ENCODE results near the gene FLT4. TPM values are rescaled to one million over a fixed set of nuclear protein-coding genes. Genes with fewer than 3 reads are reported as not detected.

Gene FLT4
- polyA plus RNA-seq, 1 donor from 2014 or later: 0.04 TPM

GRCh38 chr5:180622910-180623309 lies 26.5 kb downstream of the FLT4 start:
- Histone ChIP-seq H3K9ac (ENCODE audit: low read length) (no peak overlapping the region), H3K36me3 (ENCODE audit: insufficient read depth, low read length) (no peaks in the 10 kb centered on the region), H3K79me2 (replicated peaks; ENCODE audit: insufficient read depth, low read length) (no peaks in the 10 kb centered on the region), H3K9me2 (ENCODE audit: insufficient read depth, low read length) (no peaks in the 10 kb centered on the region), H3K27me3 (ENCODE audit: insufficient read depth, low read depth, low read length) (peaks cover 3% of the 10 kb centered on the region), H3K27ac (ENCODE audit: low read length) (no peak overlapping the region), H2AFZ (ENCODE audit: low read depth, low read length) (no peak overlapping the region), H3K4me3 (ENCODE audit: low read length) (no peak overlapping the region), H3K9me3 (ENCODE audit: low read length) (no peaks in the 10 kb centered on the region), H4K20me1 (ENCODE audit: insufficient read depth) (no peaks in the 10 kb centered on the region), H3K4me2 (ENCODE audit: low read length) (no peak overlapping the region), H3F3A (ENCODE audit: insufficient read depth, low read length, poor library complexity, severe bottlenecking) (no peaks in the 10 kb centered on the region)
- TF ChIP-seq SMC3 (conservative IDR thresholded peaks at IDR 0.05; ENCODE audit: poor library complexity) (no peak), RAD21 (conservative IDR thresholded peaks at IDR 0.05) (no peak), POLR2AphosphoS5 (IDR thresholded peaks at IDR 0.05) (no peak), TAF1 (IDR thresholded peaks at IDR 0.05; ENCODE audit: low read depth) (no peak), EZH2 (IDR thresholded peaks at IDR 0.05; ENCODE audit: borderline replicate concordance, insufficient read depth, low read length, poor library complexity, severe bottlenecking) (no peak), REST (IDR thresholded peaks at IDR 0.05; ENCODE audit: borderline replicate concordance) (no peak), EP300 (conservative IDR thresholded peaks at IDR 0.05; ENCODE audit: poor library complexity, severe bottlenecking) (no peak), MXI1 (conservative IDR thresholded peaks at IDR 0.05; ENCODE audit: poor library complexity, severe bottlenecking) (no peak)

GRCh38 chr5:180621311-180621710 lies 28.1 kb downstream of the FLT4 start:
- TF ChIP-seq EP300 (conservative IDR thresholded peaks at IDR 0.05; ENCODE audit: poor library complexity, severe bottlenecking) (no peak), CTCF (IDR thresholded peaks at IDR 0.05; ENCODE audit: poor library complexity, severe bottlenecking) (no peak), POLR2AphosphoS5 (IDR thresholded peaks at IDR 0.05) (no peak), REST (IDR thresholded peaks at IDR 0.05; ENCODE audit: borderline replicate concordance) (no peak), MXI1 (conservative IDR thresholded peaks at IDR 0.05; ENCODE audit: poor library complexity, severe bottlenecking) (no peak), EZH2 (IDR thresholded peaks at IDR 0.05; ENCODE audit: borderline replicate concordance, insufficient read depth, low read length, poor library complexity, severe bottlenecking) (no peak), SMC3 (conservative IDR thresholded peaks at IDR 0.05; ENCODE audit: poor library complexity) (no peak), TAF1 (IDR thresholded peaks at IDR 0.05; ENCODE audit: low read depth) (no peak), RAD21 (conservative IDR thresholded peaks at IDR 0.05) (no peak)
- no peaks in the 10 kb centered on the region for H3K36me3 ChIP-seq (ENCODE audit: insufficient read depth, low read length)
- no peaks in the 10 kb centered on the region for H3K9me3 ChIP-seq (ENCODE audit: low read length)
- H3K4me3 ChIP-seq (ENCODE audit: low read length): no peak overlapping the region
- no peaks in the 10 kb centered on the region for H3F3A ChIP-seq (ENCODE audit: insufficient read depth, low read length, poor library complexity, severe bottlenecking)
- H3K27me3 ChIP-seq (ENCODE audit: insufficient read depth, low read depth, low read length): peaks cover 3% of the 10 kb centered on the region
- no peaks in the 10 kb centered on the region for H3K9me2 ChIP-seq (ENCODE audit: insufficient read depth, low read length)
- no peak overlapping the region for H3K4me2 ChIP-seq (ENCODE audit: low read length)
- no peak overlapping the region for H3K27ac ChIP-seq (ENCODE audit: low read length)
- no peaks in the 10 kb centered on the region for H3K79me2 ChIP-seq (replicated peaks; ENCODE audit: insufficient read depth, low read length)
- H3K9ac ChIP-seq (ENCODE audit: low read length): no peak overlapping the region
- H4K20me1 ChIP-seq (ENCODE audit: insufficient read depth): no peaks in the 10 kb centered on the region
- H2AFZ ChIP-seq (ENCODE audit: low read depth, low read length): no peak overlapping the region
